Measurements from ENCODE around the gene GDPD2. TPM values are rescaled to one million over a fixed set of nuclear protein-coding genes. Genes with fewer than 3 reads are reported as not detected.

GDPD2 gene, protein sequence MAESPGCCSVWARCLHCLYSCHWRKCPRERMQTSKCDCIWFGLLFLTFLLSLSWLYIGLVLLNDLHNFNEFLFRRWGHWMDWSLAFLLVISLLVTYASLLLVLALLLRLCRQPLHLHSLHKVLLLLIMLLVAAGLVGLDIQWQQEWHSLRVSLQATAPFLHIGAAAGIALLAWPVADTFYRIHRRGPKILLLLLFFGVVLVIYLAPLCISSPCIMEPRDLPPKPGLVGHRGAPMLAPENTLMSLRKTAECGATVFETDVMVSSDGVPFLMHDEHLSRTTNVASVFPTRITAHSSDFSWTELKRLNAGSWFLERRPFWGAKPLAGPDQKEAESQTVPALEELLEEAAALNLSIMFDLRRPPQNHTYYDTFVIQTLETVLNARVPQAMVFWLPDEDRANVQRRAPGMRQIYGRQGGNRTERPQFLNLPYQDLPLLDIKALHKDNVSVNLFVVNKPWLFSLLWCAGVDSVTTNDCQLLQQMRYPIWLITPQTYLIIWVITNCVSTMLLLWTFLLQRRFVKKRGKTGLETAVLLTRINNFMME
- 0.14 and 1.0 TPM in 2 replicates for total RNA-seq

DNA sequence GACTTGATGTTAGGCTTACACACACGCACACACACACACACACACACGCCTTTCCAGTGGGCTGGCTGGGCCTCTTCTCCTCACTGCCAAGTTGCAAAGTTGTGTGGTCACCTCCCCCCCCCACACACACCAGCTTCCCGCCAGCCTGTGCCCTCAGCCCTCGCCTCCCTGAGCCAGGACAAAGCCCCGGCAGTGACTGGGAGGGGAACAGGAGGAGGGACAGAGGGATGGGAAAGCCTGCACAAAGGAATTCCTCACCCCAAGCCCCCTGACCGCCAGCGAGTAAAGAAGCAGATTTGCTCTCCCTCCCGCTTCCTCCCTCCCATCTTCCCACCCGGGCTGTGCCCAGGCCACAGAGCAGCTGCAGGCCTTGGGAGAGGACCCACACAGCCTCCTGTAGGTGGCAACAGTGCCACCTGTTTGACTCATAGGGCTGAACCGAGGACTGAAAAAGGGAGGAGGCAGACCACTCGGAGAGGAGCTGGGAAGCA lies at the start of gene GDPD2:
Gene GDPD2, plus strand, starts transcription at position 464 of the 491 bp plus-strand sequence. CDS start 1,671 bp downstream, outside the sequence.

DNA sequence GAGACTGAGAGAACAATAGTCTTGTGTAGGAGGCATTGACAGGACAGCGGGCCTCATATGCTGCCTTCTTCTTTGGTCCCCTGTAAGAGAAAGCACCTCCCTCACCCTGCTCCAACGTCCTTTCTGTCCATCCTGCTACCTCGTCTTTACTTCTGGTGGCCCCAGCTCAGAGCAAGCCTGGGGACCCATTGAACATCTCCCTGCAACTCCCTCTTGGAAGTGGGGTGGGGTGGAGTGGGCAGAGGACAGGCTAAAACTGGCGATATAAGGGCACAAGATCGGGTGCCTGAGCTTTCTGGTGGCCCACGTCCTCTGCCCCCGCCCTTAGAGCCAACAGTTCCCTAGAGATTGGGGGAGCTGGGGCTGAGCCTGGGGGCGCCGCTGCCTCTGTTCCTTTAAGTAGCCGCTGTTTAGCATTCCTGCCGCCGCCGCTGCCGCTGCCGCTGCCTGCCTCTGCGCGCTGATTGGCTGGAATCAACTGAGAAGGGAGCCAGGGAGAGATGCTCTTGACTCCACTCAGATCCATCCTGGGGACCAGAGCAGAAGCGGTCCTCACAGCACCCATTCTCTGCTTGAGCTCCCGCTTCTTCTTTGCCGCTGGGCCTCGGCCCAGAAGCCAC lies 21.3 kb downstream of the GDPD2 start, which contains the start of gene DLG3:
Gene DLG3, plus strand, starts transcription at position 510 of the 620 bp plus-strand sequence. CDS start 367 bp downstream, outside the sequence.

Other genes starting within 250 kb of the GDPD2 start
- not detected in 2 replicates for gene DGAT2L6, start 245.8 kb upstream of the GDPD2 start, total RNA-seq
- not detected in 2 replicates for gene AWAT1, start 188.7 kb upstream of the GDPD2 start, total RNA-seq
- gene P2RY4, start 163.1 kb upstream of the GDPD2 start, total RNA-seq: 0.07 TPM in 1 of 2 replicates, not detected in the other
- gene ARR3, start 155.0 kb upstream of the GDPD2 start, total RNA-seq: not detected in 2 replicates
- gene RAB41, start 141.1 kb upstream of the GDPD2 start, total RNA-seq: not detected in 2 replicates
- gene PDZD11, start 133.4 kb upstream of the GDPD2 start, total RNA-seq: 24.9 and 31.3 TPM in 2 replicates
- gene KIF4A, start 133.2 kb upstream of the GDPD2 start, total RNA-seq: 0.14 and 0.34 TPM in 2 replicates
- 16.7 and 23.5 TPM in 2 replicates for gene DLG3, start 21.5 kb downstream of the GDPD2 start, total RNA-seq

All from nasal cavity respiratory epithelium epithelial cell of viscerocranial mucosa (primary cell).